SK-N-SH (cell line): ENCODE data around the gene EXOC2. TPM values are rescaled to one million over a fixed set of nuclear protein-coding genes. Genes with fewer than 3 reads are reported as not detected.

ENCODE experiments used
- CTCF ChIA-PET: fragments of 300-600, 350-600 bp; formaldehyde crosslinking; extraction: SDS; loops from one replicate; lab custom pipeline; 2021; lab: Yijun Ruan, JAX
- POLR2A ChIA-PET: fragments of 350-600 bp; sonication (Branson Sonifier 250); formaldehyde crosslinking; extraction: SDS; loops from one replicate; lab custom pipeline; 2020; ENCODE audit warnings: antibody characterized with exemption, inconsistent platforms; lab: Yijun Ruan, JAX
- DNase-seq: peaks from one replicate; pipeline ENCODE4 v3.0.0; 2012
- H2AFZ ChIP-seq: fragments of 200-600 bp; sonication (generic); 2 replicates; pipeline ENCODE4 v1.8.1; 2016; ENCODE audit warnings: antibody characterized with exemption, mild to moderate bottlenecking, low read depth
- H3F3A ChIP-seq: fragments of 200-600 bp; sonication (generic); replicated peaks from 2 replicates; pipeline ENCODE3; 2016; ENCODE audit warnings: antibody characterized with exemption, mild to moderate bottlenecking; ENCODE audit not compliant: insufficient read depth
- H3K27ac ChIP-seq, 2 experiments: fragments of 200-500 bp in 1 of 2; fragments of 200-600 bp in 1 of 2; sonication (Bioruptor generic) in 1 of 2; sonication (generic), shearing (Covaris generic) in 1 of 2; 2 replicates each; pipeline versions ENCODE4 v1.5.1 to v1.6.1; 2014 to 2016; ENCODE audit warnings: low read depth in 2 of 2, inconsistent platforms in 1 of 2, low read length in 1 of 2, mild to moderate bottlenecking in 1 of 2, mixed read lengths in 1 of 2
- H3K27me3 ChIP-seq: fragments of 200-600 bp; sonication (generic), shearing (Covaris generic); 2 replicates; pipeline ENCODE4 v1.6.1; 2016; ENCODE audit warnings: mixed run types; ENCODE audit not compliant: insufficient read depth
- H3K36me3 ChIP-seq, 2 experiments: fragments of 200-500 bp in 1 of 2; fragments of 200-600 bp in 1 of 2; sonication (Bioruptor generic) in 1 of 2; sonication (generic) in 1 of 2; replicated peaks in 1 of 2; 2 replicates each; pipeline versions ENCODE3 to v1.5.1; 2014 to 2016; ENCODE audit warnings: low read length in 1 of 2, mild to moderate bottlenecking in 1 of 2; ENCODE audit not compliant: insufficient read depth in 2 of 2, control insufficient read depth in 1 of 2
- H3K4me1 ChIP-seq, 2 experiments: fragments of 200-500 bp in 1 of 2; fragments of 200-600 bp in 1 of 2; sonication (Bioruptor generic) in 1 of 2; sonication (generic), shearing (Covaris generic) in 1 of 2; 2 replicates each; pipeline versions ENCODE4 v1.5.1 to v1.6.1; 2014 to 2016; ENCODE audit warnings: low read depth in 1 of 2, low read length in 1 of 2, mixed run types in 1 of 2; ENCODE audit not compliant: insufficient read depth in 2 of 2, control insufficient read depth in 1 of 2
- H3K4me2 ChIP-seq: fragments of 200-600 bp; sonication (generic), shearing (Covaris generic); 2 replicates; pipeline ENCODE4 v1.6.1; 2017; ENCODE audit warnings: mixed run types
- H3K4me3 ChIP-seq, 2 experiments: fragments of 200-500 bp in 1 of 2; fragments of 200-600 bp in 1 of 2; sonication (Bioruptor generic) in 1 of 2; sonication (generic), shearing (Covaris generic) in 1 of 2; 2 replicates each; pipeline versions ENCODE4 v1.5.1 to v1.8.1; 2014 to 2016; ENCODE audit warnings: low read depth in 2 of 2, inconsistent platforms in 1 of 2, low read length in 1 of 2, mild to moderate bottlenecking in 1 of 2, mixed read lengths in 1 of 2, moderate library complexity in 1 of 2
- H3K79me2 ChIP-seq: fragments of 200-600 bp; sonication (generic); 2 replicates; pipeline ENCODE4 v1.8.1; 2017; ENCODE audit warnings: mild to moderate bottlenecking; ENCODE audit not compliant: insufficient read depth
- H3K9ac ChIP-seq: fragments of 200-600 bp; sonication (generic); 2 replicates; pipeline ENCODE4 v1.6.1; 2017; ENCODE audit warnings: mixed run types
- H3K9me2 ChIP-seq: fragments of 200-600 bp; sonication (generic); 2 replicates; pipeline ENCODE4 v1.6.1; 2017; ENCODE audit warnings: mixed run types
- H3K9me3 ChIP-seq: fragments of 200-600 bp; sonication (generic); 2 replicates; pipeline ENCODE4 v1.6.1; 2017; ENCODE audit warnings: mixed run types, mild to moderate bottlenecking, moderate library complexity
- H4K20me1 ChIP-seq: fragments of 200-600 bp; sonication (generic); 2 replicates; pipeline ENCODE4 v1.6.1; 2017; ENCODE audit warnings: mild to moderate bottlenecking, mixed run types; ENCODE audit not compliant: insufficient read depth
- CHD2 ChIP-seq: fragments of 150-350 bp; IDR thresholded peaks from 2 replicates; pipeline ENCODE4 v1.6.1; 2018; ENCODE audit warnings: low read length; ENCODE audit not compliant: partially characterized antibody
- ELF1 ChIP-seq: IDR thresholded peaks from 2 replicates; pipeline ENCODE4 v1.4.0; 2012
- EP300 ChIP-seq, 2 experiments: IDR thresholded peaks; 2 replicates each; pipeline versions ENCODE4 v1.4.0 to v1.6.1; 2012; ENCODE audit warnings: borderline replicate concordance in 1 of 2, low read depth in 1 of 2, low read length in 1 of 2
- FOXJ3 ChIP-seq: sonication (generic); formaldehyde crosslinking; IDR thresholded peaks from 2 replicates; pipeline ENCODE4 v1.5.1; 2020; ENCODE audit warnings: mild to moderate bottlenecking, missing genetic modification reagents
- FOXM1 ChIP-seq: IDR thresholded peaks from 2 replicates; pipeline ENCODE4 v1.4.0; 2012; ENCODE audit warnings: low read depth, mild to moderate bottlenecking
- GABPA ChIP-seq: IDR thresholded peaks from 2 replicates; pipeline ENCODE4 v1.4.0; 2012; ENCODE audit warnings: low read depth, mild to moderate bottlenecking
- GATA2 ChIP-seq: sonication (generic); formaldehyde crosslinking; IDR thresholded peaks from 2 replicates; pipeline ENCODE4 v1.5.0; 2020; ENCODE audit warnings: mild to moderate bottlenecking, missing genetic modification reagents
- IRF3 ChIP-seq: fragments of 150-350 bp; IDR thresholded peaks from 2 replicates; pipeline ENCODE4 v1.6.1; 2016; ENCODE audit warnings: mild to moderate bottlenecking, low read depth, low read length
- JUND ChIP-seq: IDR thresholded peaks from 2 replicates; pipeline ENCODE4 v1.4.0; 2012
- MXI1 ChIP-seq: IDR thresholded peaks from 2 replicates; pipeline ENCODE4 v1.6.1; 2012; ENCODE audit warnings: mild to moderate bottlenecking, low read depth, low read length, improper control_type of control experiment
- NRF1 ChIP-seq: IDR thresholded peaks from 2 replicates; pipeline ENCODE4 v1.6.1; 2012; ENCODE audit warnings: low read depth, mild to moderate bottlenecking, low read length
- PBX3 ChIP-seq: IDR thresholded peaks from 2 replicates; pipeline ENCODE4; 2012
- POLR2AphosphoS5 ChIP-seq: IDR thresholded peaks from 2 replicates; pipeline ENCODE4 v1.6.1; 2012; ENCODE audit warnings: low read depth, low read length
- RAD21 ChIP-seq: IDR thresholded peaks from 2 replicates; pipeline ENCODE4 v1.6.1; 2012; ENCODE audit warnings: mild to moderate bottlenecking, low read length
- RCOR1 ChIP-seq: fragments of 150-350 bp; IDR thresholded peaks from 2 replicates; pipeline ENCODE4 v1.6.1; 2017; ENCODE audit warnings: antibody characterized with exemption, low read length
- SMC3 ChIP-seq: IDR thresholded peaks from 2 replicates; pipeline ENCODE4 v1.6.1; 2012; ENCODE audit warnings: low read depth, low read length, improper control_type of control experiment
- TAF1 ChIP-seq: IDR thresholded peaks from 2 replicates; pipeline ENCODE4 v1.6.1; 2012; ENCODE audit warnings: low read depth, mild to moderate bottlenecking, low read length, moderate library complexity, borderline replicate concordance
- TEAD4 ChIP-seq: IDR thresholded peaks from 2 replicates; pipeline ENCODE4 v1.4.0; 2012; ENCODE audit warnings: mild to moderate bottlenecking, borderline replicate concordance; ENCODE audit not compliant: insufficient read depth
- USF1 ChIP-seq: IDR thresholded peaks from 2 replicates; pipeline ENCODE4 v1.4.0; 2012; ENCODE audit warnings: low read depth, borderline replicate concordance
- USF2 ChIP-seq: fragments of 150-350 bp; IDR thresholded peaks from 2 replicates; pipeline ENCODE4 v1.6.1; 2017; ENCODE audit warnings: antibody characterized with exemption, low read length, low read depth, borderline replicate concordance
- WGBS: methylation state at CpG from one replicate; pipeline ENCODE4 v1.1.6; 2017; ENCODE audit warnings: low lambda C conversion rate; 5-methylcytosine and 5-hydroxymethylcytosine counted together
- polyA plus RNA-seq, 3 experiments: library from polyadenylated mRNA; depleted of rRNA; stranded (reverse); fragments of >200 nt; gene quantifications; 2 replicates each; pipeline ENCODE4 v1.2.3, GENCODE V29; 2012

The EXOC2 gene
- polyA plus RNA-seq, 1 of the 3 experiments (the other 2 are of a cell fraction), result 10.6 TPM

GRCh38 chr6:667253-667927 lies 25.5 kb downstream of the EXOC2 start:
- WGBS, result 92% methylated on average over 5 of the region's 7 CpGs
- no peak overlapping the region for H3K4me3 ChIP-seq
- no peak overlapping the region for H2AFZ ChIP-seq
- no peak overlapping the region for H3K4me2 ChIP-seq
- peaks cover 4% of the 10 kb centered on the region; the same call in 1 of the 2 replicates for H4K20me1 ChIP-seq
- no peaks in the 10 kb centered on the region for H3F3A ChIP-seq
- H3K79me2 ChIP-seq, result peaks cover 29% of the 10 kb centered on the region
- no peak for TF ChIP-seq USF2
- TF ChIP-seq FOXJ3, result no peak
- no peak for TF ChIP-seq JUND
- TF ChIP-seq RCOR1, result no peak
- TF ChIP-seq TAF1, result no peak
- TF ChIP-seq FOXM1, result no peak
- no peak for TF ChIP-seq POLR2AphosphoS5
- no peak for TF ChIP-seq MXI1
- no peak for TF ChIP-seq USF1
- TF ChIP-seq GABPA, result no peak
- TF ChIP-seq RAD21, result no peak
- no peak for TF ChIP-seq PBX3
- no peak for TF ChIP-seq SMC3
- no peak for TF ChIP-seq TEAD4
- no peak for TF ChIP-seq ELF1
- no peak for TF ChIP-seq GATA2
- TF ChIP-seq IRF3, result no peak
- no peak for TF ChIP-seq EP300 (IDR thresholded peaks at IDR 0.05; ENCODE audit: borderline replicate concordance in 1 of 2, low read depth in 1 of 2, low read length in 1 of 2)
- no peak for TF ChIP-seq CHD2
- no peak for TF ChIP-seq NRF1
- TF ChIP-seq, all 33 proteins: peak for 0
- ChIA-PET CTCF (no interaction called here), POLR2A (no interaction called here)
- Histone ChIP-seq H3K9me3 (no peaks in the 10 kb centered on the region), H3K9me2 (no peaks in the 10 kb centered on the region), H3K27me3 (no peaks in the 10 kb centered on the region), H3K9ac (no peak overlapping the region), H3K27ac (no peak overlapping the region), H3K4me1 (no peaks in the 10 kb centered on the region), H3K36me3 (peaks cover 0 to 4% of the 10 kb centered on the region in 2 experiments)
- no peak for DNase-seq
